GM21786 (cell line): ENCODE measurements around the gene RHBDF1.

Experiments
- ATAC-seq: cut with Tn5 transposase; IDR thresholded peaks from one replicate; pipeline ENCODE4 v1.9.1; 2021; ENCODE audit not compliant: unreplicated experiment

RHBDF1 gene, protein sequence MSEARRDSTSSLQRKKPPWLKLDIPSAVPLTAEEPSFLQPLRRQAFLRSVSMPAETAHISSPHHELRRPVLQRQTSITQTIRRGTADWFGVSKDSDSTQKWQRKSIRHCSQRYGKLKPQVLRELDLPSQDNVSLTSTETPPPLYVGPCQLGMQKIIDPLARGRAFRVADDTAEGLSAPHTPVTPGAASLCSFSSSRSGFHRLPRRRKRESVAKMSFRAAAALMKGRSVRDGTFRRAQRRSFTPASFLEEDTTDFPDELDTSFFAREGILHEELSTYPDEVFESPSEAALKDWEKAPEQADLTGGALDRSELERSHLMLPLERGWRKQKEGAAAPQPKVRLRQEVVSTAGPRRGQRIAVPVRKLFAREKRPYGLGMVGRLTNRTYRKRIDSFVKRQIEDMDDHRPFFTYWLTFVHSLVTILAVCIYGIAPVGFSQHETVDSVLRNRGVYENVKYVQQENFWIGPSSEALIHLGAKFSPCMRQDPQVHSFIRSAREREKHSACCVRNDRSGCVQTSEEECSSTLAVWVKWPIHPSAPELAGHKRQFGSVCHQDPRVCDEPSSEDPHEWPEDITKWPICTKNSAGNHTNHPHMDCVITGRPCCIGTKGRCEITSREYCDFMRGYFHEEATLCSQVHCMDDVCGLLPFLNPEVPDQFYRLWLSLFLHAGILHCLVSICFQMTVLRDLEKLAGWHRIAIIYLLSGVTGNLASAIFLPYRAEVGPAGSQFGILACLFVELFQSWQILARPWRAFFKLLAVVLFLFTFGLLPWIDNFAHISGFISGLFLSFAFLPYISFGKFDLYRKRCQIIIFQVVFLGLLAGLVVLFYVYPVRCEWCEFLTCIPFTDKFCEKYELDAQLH

DNA sequence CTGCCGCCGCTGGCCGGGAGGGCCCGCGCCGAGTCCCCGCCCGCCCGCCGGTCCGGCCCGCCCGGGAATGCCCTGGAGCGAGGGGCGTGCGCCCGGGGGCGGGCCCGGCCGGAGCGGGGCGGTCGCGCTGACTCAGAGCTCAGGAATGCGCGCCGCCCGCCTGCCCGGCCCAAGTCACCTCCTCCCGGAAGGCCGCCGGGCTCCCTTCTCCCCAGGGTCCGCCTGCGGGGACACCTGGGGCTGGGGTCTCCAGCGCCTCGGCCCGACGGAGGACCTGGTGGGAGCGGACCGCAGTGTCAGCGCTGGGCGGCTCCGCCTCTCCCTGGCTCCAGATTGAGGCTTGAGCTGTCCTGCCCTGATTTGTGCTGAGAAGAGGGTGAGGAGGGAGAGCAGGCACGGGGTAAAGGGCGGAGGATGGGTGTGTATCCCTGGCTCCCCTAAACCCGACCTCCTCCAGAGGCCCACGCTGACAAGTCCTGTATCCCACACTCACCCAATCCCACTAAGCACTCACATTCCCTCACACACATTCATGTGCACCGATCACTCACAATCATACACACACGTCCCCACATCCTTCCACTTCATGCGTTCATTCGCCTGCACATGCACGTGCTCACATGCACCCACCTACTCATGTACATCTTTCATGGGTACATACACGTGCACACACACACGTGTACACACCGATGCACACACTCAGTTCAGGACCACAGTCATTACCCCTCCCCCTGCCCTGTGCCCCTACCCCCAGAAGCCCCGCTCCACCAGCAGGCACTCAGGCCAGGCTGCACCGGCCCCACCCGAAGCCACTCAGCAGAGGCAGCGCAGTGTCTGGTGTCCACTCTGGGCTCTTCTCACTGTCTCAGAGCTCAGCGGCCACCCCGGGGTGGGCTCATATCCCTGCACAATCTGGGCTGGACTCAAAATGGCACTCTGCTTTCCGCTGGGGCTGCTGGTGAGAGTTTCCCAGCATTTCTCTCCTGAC, at the start of gene RHBDF1:
TSS of gene RHBDF1 (minus strand) at position 71 of the 988 bp plus-strand sequence. CDS start 7,616 bp downstream, outside the sequence.
- no peak for ATAC-seq

DNA sequence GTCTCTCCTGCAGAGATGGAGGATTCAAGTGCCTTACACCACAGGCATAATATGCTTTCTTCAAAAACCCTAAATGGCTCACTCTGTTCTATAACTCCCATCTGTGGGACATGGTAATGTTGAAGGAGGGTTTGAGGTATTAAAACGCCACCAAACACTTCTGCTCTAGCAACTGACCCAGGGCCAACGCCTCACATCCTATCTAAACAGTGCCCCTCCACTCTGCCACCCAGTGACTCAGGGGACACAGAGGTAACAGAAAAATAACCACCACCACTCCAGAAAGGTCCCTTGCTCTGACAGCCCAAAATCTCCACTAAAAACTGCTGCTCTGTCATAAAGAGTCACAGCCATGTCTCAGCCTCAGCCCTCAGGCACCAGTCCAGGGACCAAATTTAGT, 48.3 kb upstream of the RHBDF1 start:
- no peak for ATAC-seq

DNA sequence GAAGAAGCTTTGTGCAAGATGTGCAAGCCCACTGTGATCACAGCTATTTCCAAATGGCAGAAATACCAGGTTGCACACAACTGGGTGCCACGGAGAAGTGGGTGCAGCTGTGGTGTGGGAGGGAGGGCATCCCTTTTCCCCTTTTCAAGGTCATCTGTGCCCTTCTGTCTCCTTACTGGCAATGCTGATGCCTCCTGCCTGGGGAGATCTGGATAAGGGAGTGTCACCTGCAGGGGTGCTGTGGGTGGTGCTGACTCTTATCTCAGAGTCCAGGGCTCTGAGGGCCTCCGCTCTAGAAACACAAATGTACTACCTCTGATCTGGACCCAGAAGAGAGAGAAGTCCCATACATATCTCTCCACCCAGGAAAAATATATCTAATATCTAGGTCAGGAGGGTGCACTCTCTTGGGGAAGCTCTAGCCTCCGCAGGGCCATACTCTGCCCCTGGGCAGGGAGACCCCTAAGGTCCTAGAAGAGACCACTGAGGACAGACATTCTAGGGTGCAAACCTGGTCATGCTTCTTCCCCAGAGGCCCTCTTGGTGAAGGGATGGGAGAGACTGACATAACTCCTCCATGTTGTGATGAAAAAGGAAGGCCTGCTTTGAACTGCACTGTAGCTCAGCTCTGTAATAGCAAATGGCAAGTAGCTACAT, 47.5 kb upstream of the RHBDF1 start:
- ATAC-seq = no peak

DNA sequence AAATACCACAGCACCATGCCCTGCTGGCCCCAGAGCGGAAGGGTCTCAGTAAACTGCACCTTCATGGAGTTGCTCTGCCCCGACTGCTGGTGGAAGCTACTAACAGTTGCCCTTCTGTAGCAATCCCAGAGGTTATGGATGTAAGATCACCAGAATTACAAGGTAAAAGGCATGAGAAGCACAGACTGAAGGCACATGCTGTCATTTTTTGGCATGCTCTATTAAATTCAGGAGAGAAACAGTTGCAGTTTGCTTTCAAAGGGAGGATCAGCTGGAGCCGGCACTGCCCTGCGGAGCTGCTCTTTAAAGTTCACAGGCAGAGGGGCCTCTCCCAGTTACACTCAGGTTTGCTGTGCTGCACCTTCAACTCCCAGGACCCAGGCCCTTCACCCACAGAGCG, 46.9 kb upstream of the RHBDF1 start:
- no peak for ATAC-seq

DNA sequence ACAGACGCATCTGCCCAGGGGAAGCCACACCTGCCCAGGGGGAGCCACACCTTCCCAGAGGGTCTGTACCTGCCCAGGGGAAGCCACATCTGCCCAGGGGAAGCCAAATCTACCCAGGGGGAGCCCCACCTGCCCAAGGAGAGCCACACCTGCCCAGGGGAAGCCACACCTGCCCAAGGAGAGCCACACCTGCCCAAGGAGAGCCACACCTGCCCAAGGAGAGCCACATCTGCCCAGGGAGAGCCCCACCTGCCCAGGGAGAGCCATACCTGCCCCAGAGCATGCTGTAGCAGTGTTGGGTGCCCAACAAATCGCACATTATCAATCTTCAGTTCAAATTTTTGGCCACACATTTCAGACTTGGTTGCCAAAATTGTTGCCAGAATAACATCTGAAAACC, 46.4 kb upstream of the RHBDF1 start:
- no peak for ATAC-seq

DNA sequence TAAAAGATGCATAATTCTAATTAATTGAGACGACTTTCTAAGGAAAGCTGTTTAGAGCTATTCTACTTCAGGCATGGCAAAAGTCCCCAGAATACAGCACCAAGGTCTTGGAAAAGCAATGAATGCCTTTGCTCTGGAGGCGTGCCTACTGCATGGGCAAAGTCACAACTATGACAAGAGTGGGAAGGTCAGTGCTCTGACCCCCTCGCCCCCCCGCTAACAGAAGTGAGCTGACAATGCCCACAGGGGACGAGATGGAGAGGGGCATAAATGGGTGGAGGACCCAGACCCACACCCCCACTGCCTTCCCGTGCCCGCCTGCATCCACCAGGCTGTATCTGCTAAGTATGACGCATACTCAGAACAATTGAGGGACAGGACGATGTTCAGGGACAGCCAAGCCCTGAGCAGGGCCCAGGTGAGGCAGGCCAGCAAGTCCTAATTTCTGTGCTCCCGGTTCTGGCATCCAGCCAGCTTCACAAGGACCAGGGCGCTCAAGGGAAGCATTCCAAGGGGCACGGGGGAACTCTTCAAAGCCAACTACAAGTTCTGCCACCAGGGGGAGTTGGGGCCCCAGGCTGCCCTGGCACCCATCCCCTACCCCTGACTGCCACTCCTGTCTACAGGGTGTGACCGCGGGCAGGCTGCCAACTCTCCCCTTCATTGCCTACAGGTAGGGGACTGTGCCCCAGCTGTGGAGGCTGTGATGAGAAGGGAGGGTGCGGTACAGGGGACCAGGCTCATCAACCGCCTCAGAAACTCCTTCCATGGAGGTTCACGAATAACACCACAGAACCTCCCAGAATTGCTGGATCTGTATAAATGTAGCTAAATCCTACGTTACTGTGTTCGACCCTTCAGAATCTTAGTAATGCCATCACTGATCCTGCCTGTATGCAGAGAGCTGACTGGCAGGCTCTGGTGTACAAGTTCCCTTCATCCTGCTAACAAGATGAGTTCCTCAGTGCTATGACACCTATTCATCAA, 45.2 kb upstream of the RHBDF1 start:
- ATAC-seq = no peak

DNA sequence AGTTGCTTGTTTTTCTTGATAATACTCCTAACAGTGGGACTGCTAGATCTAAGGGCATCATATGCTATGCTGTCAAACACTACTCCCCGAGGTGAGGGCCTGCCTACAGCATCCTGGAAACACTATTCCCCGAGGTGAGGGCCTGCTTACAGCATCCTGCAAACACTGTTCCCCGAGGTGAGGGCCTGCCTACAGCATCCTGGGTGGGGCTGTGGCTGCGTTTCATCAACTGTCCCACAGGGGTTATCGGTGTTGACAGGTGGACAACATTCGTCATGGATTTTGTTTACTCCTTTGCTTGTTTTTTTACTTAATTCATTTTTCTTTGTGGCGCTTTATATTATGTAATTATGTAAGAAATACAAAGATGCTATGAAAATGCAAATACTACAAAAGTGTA, 43.6 kb upstream of the RHBDF1 start:
- ATAC-seq = no peak

DNA sequence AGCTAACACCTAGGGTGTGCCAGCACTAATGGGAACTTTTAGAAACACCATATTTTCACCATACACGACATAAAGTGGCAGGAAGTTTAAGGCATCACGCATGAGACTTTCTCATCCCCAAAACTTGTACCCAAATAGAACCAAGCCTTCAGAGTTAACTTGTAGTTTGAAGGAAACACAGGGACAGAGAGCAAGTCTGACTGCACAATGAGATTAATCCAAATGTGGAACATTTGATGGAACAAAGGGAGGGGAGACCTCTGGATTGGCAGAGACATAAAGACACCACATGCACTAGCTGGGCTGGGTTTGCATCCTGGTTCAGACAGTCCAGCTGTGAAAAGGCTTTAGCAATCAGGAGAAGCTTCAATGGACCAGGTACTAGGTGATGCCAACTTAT, 41.9 kb upstream of the RHBDF1 start:
- ATAC-seq = no peak

DNA sequence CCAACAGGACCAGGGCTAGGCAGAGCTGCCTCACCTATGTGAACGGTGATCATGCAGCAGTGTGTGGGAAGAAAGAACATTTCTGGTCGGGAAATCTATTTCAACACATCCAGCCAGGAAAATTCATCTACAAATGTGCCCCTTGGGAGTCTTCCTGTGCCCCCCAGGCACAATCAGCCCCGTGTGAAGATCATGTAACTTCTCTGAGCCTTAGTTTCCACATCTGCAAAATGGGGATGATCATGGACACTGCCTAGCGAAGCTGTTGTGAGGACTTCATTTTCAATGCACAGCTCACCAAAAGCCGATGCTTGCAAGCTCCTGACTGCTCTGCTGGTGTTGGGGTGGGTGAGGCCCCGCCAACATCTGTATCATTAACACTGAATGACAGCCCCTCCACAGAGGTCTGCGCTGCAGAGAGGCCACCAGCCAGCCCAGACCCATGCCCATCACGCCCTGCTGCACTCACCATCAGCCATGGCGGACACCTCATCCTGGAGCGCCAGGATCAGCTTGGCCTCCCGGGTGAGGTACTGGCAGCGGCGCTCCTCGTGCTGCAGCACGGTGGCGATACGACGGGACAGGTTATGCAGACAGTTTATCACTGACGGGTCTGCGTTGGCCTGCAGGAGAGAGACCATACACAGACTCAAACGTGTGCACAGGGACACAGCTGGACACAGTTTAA, 39.9 kb upstream of the RHBDF1 start:
- ATAC-seq = no peak

DNA sequence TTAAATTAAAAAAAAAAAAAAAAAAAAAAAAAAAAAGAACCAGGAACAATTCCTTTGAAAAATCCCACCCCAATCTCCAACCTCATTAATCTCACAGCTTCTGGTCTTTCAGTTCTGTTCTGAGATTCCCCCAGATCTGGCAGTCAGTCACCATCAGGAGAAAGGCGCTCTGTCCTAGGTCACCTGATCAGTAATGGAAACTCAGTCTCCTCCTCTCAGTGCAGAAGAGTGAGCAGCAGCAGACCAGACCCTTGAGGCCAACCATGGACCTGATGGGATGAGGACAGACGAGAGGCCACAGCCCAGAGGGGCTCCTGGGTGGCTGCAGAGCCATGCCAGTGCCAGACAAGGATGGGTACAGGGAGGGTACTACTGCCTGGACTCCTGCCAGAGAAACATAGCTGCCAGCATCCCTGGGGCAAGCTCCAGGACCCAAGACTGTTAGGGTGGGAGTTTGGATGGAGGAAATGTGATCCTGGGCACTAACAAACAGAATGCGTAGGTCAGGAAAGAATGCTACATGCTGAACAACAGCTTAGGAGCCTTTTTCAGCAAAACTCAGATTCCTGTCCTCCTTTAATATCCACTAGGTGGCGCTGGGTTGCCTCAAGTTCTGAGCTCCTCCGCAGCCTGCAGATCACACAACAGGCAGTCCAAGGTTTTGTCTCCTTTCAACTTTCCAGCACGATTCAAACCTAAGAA, 34.3 kb upstream of the RHBDF1 start:
- no peak for ATAC-seq

DNA sequence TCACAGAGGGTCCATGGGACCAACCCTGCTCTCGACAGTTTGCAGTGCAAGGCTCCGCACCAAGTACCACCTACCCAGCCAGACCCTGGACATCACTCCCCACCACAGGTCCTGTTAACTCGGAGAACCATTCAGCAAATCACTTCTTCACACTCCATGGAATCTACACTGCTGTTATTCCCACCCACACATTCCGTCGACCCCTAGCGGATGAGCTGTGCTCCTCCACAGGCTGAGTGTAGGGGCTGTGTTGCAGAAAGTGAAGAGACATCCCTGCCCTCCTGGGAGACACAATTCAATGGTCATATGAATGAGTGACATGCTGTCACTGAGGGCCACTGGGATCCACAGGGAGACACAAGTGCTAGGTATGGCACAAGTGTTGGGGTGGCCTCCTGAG, 33.1 kb upstream of the RHBDF1 start:
- ATAC-seq = no peak

DNA sequence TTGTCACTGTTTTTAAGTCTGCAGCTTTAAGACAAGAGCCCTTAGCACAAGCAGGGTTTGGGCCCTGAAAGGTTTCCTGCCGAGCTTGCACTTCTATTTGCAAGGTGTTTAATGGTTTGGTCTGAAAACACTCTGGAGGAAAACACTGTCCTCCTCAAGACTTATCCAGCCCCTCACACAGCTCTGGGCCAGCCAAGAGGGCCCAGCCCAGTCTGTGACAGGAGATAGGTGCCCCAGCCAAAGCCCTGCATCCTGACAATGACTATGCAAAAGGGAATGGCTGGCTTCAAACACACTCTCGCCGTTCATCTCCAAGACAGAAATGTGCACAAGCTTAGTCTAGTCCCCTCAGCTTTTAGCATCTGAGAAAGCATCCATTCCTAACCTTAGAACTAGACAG, 32.5 kb upstream of the RHBDF1 start:
- ATAC-seq = no peak

DNA sequence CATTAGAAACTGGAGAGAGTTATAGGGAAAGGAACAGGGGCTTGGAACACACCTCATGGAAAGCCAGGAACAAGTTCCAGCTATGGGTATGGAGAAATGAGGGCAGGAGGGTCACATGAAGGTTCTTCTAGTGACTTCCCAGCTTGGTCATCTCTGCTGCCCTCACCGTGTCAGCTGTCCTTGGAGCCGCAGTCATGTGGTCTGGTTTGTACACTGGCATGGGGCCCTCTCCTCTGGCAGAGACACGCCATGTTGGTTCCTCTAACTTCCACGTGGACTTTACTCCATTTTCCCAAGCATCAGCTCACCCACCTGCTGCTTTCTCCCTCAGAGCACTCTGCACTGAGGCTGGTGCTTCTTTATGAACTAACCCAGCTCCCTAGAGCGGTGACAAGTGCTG, 31.9 kb upstream of the RHBDF1 start:
- ATAC-seq = no peak

DNA sequence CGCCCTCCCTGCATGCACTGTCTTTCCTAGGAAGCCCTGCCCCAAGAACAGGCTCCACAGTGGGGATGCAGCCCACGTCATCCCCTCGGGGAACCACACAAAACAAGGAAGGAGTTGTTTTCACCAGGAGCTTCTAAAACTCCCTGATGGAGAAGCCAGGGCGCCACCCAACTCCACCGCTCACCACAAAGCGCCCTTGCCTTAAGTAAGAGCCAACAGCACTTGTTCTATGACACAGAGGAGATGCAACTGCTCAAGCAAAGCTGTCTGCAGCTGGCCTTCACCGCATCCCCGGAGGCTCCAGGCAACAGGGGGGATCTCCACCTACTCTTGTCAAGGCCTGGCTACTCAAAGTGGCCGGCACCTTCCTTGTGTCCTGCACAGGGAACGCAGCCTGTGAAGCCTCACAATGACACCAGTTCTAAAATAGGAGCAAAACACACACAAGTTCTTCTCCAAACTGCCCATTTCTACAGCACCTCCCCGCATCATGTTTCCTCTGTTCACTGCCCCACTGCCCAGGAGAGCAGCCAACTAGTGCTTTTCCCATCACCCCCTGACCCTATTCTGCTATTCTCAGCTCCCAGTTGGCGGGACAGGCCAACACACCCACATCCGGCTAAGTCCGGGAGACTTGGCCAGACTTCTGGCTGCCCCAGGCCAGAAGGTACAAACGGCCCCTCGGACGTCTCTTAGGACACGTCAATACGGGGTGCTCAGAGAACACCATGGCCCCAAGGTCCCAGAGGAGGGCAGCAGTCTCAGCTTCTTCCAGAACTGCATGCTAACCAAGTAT, 29.8 kb upstream of the RHBDF1 start:
- no peak for ATAC-seq

DNA sequence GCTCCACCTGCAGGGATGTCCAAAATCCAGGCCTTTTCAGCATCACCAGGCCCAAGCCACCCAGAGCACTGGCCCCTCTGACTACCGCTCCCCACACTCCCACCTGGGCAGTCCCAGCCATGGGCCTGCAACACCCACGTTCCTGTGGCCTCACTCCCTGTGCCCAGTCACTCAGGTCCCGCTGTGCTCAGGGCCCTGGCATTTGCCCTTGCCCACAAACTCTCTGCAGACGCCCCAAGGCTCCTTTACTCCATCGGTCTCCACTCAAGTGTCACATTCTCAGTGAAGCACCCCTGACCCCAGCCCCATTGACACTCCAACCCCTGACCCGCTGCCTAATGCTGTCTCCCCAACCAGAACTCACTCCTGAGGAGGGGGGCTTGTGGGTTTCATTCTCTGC, 29.2 kb upstream of the RHBDF1 start:
- no peak for ATAC-seq

DNA sequence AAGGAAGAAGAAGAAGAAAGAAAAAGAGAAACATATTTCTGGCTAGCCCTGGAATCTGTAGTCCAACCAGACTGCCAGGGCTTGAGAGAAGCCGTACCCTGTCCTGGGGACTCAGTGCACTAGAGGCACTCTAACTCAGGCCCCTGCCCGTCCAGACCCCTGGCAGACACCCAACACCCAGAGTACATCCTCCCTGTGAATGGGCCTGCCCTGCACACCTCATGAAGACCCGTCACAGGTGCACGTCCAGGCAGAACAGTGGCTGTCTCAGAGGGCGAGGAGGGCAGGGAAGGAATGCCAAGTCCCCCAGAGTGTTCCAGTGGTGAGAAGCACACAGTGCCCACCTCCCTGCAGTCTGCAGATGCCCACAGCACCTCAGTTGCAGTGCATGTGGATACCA, 28.6 kb upstream of the RHBDF1 start:
- no peak for ATAC-seq

DNA sequence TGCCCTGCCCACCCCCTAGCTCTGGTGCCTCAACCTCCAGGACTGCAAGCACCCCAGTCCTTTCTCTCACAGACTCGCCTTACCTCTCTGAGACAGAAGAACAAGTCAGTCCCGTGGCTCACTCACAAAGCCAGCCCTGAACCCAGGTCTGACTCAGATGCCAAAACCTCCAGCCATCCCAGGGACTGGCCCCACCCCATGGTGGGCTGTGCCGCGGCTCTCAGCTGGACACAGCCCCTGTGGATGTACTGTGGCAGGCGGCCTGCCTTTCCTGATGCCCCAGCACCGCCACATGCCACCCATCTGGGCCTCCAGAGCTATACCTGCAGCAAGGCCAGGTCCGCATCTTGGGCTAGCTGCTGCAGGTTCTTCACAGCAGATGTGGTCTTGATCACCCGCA, 25.4 kb upstream of the RHBDF1 start:
- ATAC-seq = no peak
